Endothelial cell (in vitro differentiated cells): Measurements from ENCODE around the gene CCDC54. TPM values are rescaled to one million over a fixed set of nuclear protein-coding genes. Genes with fewer than 3 reads are reported as not detected.

Experiments used
- DNase-seq: peaks from one replicate; pipeline ENCODE4 v3.0.0; 2021; ENCODE audit warnings: low spot score
- H3K27ac Mint-ChIP-seq: one replicate; pipeline ENCODE4 v1.8.0; 2021; ENCODE audit warnings: mixed read lengths, inconsistent platforms; ENCODE audit not compliant: unreplicated experiment
- H3K27me3 Mint-ChIP-seq: one replicate; pipeline ENCODE4 v1.8.0; 2021; ENCODE audit warnings: mild to moderate bottlenecking, moderate library complexity, mixed read lengths, inconsistent platforms; ENCODE audit not compliant: unreplicated experiment
- H3K36me3 Mint-ChIP-seq: one replicate; pipeline ENCODE4 v1.8.0; 2021; ENCODE audit warnings: mild to moderate bottlenecking, low read depth, mixed read lengths, inconsistent platforms; ENCODE audit not compliant: unreplicated experiment
- H3K4me1 Mint-ChIP-seq: one replicate; pipeline ENCODE4 v1.8.0; 2021; ENCODE audit warnings: mild to moderate bottlenecking, mixed read lengths, inconsistent platforms; ENCODE audit not compliant: unreplicated experiment
- H3K4me3 Mint-ChIP-seq: one replicate; pipeline ENCODE4 v1.8.0; 2021; ENCODE audit warnings: mild to moderate bottlenecking, mixed read lengths, inconsistent platforms; ENCODE audit not compliant: unreplicated experiment
- H3K9me3 Mint-ChIP-seq: one replicate; pipeline ENCODE4 v1.8.0; 2021; ENCODE audit warnings: mixed read lengths, inconsistent platforms; ENCODE audit not compliant: unreplicated experiment
- CTCF ChIP-seq: fragments of 200-600 bp; sonication (generic); IDR thresholded peaks from one replicate; pipeline ENCODE4 v1.5.0; 2021; ENCODE audit warnings: antibody characterized with exemption; ENCODE audit not compliant: unreplicated experiment
- total RNA-seq: library from RNA; stranded (reverse); fragmentation: NEBNext Ultra II Directional; extraction: Animal tissue kit (Norgen Biotek cat#: 25700); gene quantifications from one replicate; pipeline ENCODE4 v1.2.1, GENCODE V29; 2021; ENCODE audit not compliant: unreplicated experiment

The CCDC54 gene
- total RNA-seq, 1 donor from 2014 or later = not detected

- no peak overlapping the region for H3K4me3 Mint-ChIP-seq
- no peak for TF ChIP-seq CTCF
- peaks cover 2% of the 10 kb centered on the region for H3K4me1 Mint-ChIP-seq
- peaks cover 1% of the 10 kb centered on the region for H3K27me3 Mint-ChIP-seq
- H3K9me3 Mint-ChIP-seq = peaks cover 5% of the 10 kb centered on the region
- peaks cover 15% of the 10 kb centered on the region for H3K36me3 Mint-ChIP-seq
- no peak overlapping the region for H3K27ac Mint-ChIP-seq
- no peak for DNase-seq
Measured at GRCh38 chr3:107408513-107408912, 31.3 kb downstream of the CCDC54 start.

GRCh38 chr3:107409365-107409764 is 32.1 kb downstream of the CCDC54 start:
- Mint-ChIP-seq H3K4me3 (no peak overlapping the region), H3K36me3 (peaks cover 15% of the 10 kb centered on the region), H3K27me3 (peaks cover 1% of the 10 kb centered on the region), H3K4me1 (peaks cover 2% of the 10 kb centered on the region), H3K27ac (no peak overlapping the region), H3K9me3 (peaks cover 5% of the 10 kb centered on the region)
- no peak for TF ChIP-seq CTCF
- no peak for DNase-seq

- Mint-ChIP-seq H3K27ac (no peak overlapping the region), H3K27me3 (peaks cover 1% of the 10 kb centered on the region)
- no peak for DNase-seq
Measured at GRCh38 chr3:107410606-107411005, 33.4 kb downstream of the CCDC54 start.

GRCh38 chr3:107411056-107411455 is 33.8 kb downstream of the CCDC54 start:
- no peak overlapping the region for H3K27ac Mint-ChIP-seq
- no peak overlapping the region for H3K4me3 Mint-ChIP-seq
- TF ChIP-seq CTCF = no peak
- H3K36me3 Mint-ChIP-seq = peaks cover 15% of the 10 kb centered on the region
- peaks cover 2% of the 10 kb centered on the region for H3K4me1 Mint-ChIP-seq
- H3K9me3 Mint-ChIP-seq = peaks cover 5% of the 10 kb centered on the region
- H3K27me3 Mint-ChIP-seq = peaks cover 1% of the 10 kb centered on the region
- no peak for DNase-seq

More at GRCh38 chr3:107410606-107411005, 33.4 kb downstream of the CCDC54 start:
- peaks cover 5% of the 10 kb centered on the region for H3K9me3 Mint-ChIP-seq
- H3K4me3 Mint-ChIP-seq = no peak overlapping the region
- TF ChIP-seq CTCF = no peak
- H3K4me1 Mint-ChIP-seq = peaks cover 2% of the 10 kb centered on the region
- peaks cover 15% of the 10 kb centered on the region for H3K36me3 Mint-ChIP-seq

GRCh38 chr3:107411779-107412178 is 34.5 kb downstream of the CCDC54 start:
- DNase-seq = no peak
- Mint-ChIP-seq H3K9me3 (peaks cover 5% of the 10 kb centered on the region), H3K27ac (no peak overlapping the region), H3K27me3 (peaks cover 1% of the 10 kb centered on the region), H3K36me3 (peaks cover 15% of the 10 kb centered on the region), H3K4me1 (peaks cover 4% of the 10 kb centered on the region), H3K4me3 (no peak overlapping the region)
- no peak for TF ChIP-seq CTCF
